HG02973 (cell line): ENCODE measurements around the gene TM4SF4.

Source experiments
- ATAC-seq: cut with Tn5 transposase; IDR thresholded peaks from one replicate; pipeline ENCODE4 v1.9.1; 2021; ENCODE audit warnings: moderate library complexity; ENCODE audit not compliant: unreplicated experiment

The TM4SF4 gene

GRCh38 chr3:149509526-149509925 is 35.0 kb downstream of the TM4SF4 start:
- no peak for ATAC-seq

GRCh38 chr3:149510480-149510879 is 36.0 kb downstream of the TM4SF4 start:
- ATAC-seq: no peak

GRCh38 chr3:149511040-149511626 is 36.6 kb downstream of the TM4SF4 start:
- no peak for ATAC-seq

- peak; percentile 65 for ATAC-seq
These were observed 37.7 kb downstream of the TM4SF4 start for GRCh38 chr3:149512073-149512782.

GRCh38 chr3:149514471-149514870 is 40.0 kb downstream of the TM4SF4 start:
- no peak for ATAC-seq

- no peak for ATAC-seq
These were observed 40.8 kb downstream of the TM4SF4 start for GRCh38 chr3:149515249-149515648.

- no peak for ATAC-seq
These were observed 42.4 kb downstream of the TM4SF4 start for GRCh38 chr3:149516920-149517319.

- no peak for ATAC-seq
These were observed 45.4 kb downstream of the TM4SF4 start for GRCh38 chr3:149519912-149520311.

- ATAC-seq: no peak
These were observed 49.2 kb downstream of the TM4SF4 start for GRCh38 chr3:149523512-149524299.

GRCh38 chr3:149527531-149528339 is 53.2 kb downstream of the TM4SF4 start:
- ATAC-seq: no peak

- no peak for ATAC-seq
These were observed 53.8 kb downstream of the TM4SF4 start for GRCh38 chr3:149528340-149528650.

- no peak for ATAC-seq
These were observed 54.6 kb downstream of the TM4SF4 start for GRCh38 chr3:149529099-149529498.

- no peak for ATAC-seq
These were observed 58.1 kb downstream of the TM4SF4 start for GRCh38 chr3:149532489-149533180.

GRCh38 chr3:149534082-149534481 is 59.6 kb downstream of the TM4SF4 start:
- no peak for ATAC-seq

- no peak for ATAC-seq
These were observed 60.3 kb downstream of the TM4SF4 start for GRCh38 chr3:149534671-149535332.

GRCh38 chr3:149535333-149535685 is 60.8 kb downstream of the TM4SF4 start:
- ATAC-seq: no peak

- no peak for ATAC-seq
These were observed 61.9 kb downstream of the TM4SF4 start for GRCh38 chr3:149536429-149536828.

GRCh38 chr3:149538371-149538770 is 63.9 kb downstream of the TM4SF4 start:
- no peak for ATAC-seq

- no peak for ATAC-seq
These were observed 66.6 kb downstream of the TM4SF4 start for GRCh38 chr3:149541091-149541491.
